ENCODE data around the gene ARHGAP19. TPM values are rescaled to one million over a fixed set of nuclear protein-coding genes. Genes with fewer than 3 reads are reported as not detected.

The ARHGAP19 gene
- total and polyA plus RNA-seq, 2 of the 8 experiments (the other 6 are each of a cell fraction or from before 2014, with no cell fraction given) = 13.3 to 32.1 TPM

DNA sequence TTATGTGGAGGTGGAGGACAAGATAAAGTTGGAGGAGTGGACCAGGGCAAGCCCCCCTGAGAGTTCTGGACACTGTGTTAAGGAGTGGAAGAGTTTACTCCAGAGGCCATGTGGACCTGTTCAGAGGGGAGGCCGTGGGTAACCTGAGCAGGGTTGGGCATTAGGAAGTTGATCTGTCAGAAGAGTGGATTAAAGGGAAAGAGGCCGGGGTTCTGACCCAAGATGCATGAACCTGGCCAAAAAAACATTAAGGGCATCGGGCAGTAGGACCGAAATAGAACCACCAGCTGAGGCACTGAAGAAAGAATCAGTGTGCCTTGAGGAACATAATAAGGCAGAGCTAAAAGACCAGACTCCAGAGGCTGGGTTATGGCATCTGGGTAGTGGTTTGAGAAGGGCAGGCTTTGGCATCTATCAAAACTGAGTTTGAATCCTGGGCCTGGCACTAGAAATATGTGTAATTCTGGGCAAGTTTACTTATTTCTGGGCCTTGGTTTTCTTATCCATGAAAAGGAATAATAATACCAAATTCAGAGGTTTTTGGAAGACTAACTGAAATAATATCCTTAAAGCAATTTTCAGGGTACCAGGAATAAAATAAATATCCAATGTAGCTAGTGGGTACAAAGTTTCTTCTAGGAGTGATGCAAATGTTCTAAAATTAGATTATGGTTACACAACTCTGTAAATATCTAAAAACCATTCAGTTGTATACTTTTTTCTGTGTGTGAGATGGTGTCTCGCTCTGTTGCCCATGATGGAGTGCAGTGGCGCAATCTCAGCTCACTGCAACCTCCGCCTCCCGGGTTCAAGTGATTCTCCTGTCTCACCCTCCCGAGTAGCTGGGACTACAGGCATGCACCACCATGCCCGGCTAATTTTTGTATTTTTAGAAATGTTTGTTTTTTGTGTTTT, 15.7 kb upstream of the ARHGAP19 start (continued):
- TF ChIP-seq, protein P1, sequence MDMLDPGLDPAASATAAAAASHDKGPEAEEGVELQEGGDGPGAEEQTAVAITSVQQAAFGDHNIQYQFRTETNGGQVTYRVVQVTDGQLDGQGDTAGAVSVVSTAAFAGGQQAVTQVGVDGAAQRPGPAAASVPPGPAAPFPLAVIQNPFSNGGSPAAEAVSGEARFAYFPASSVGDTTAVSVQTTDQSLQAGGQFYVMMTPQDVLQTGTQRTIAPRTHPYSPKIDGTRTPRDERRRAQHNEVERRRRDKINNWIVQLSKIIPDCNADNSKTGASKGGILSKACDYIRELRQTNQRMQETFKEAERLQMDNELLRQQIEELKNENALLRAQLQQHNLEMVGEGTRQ (IDR thresholded peaks at IDR 0.05; ENCODE audit: low read length) = no peak
- no peak for TF ChIP-seq CBX8 (IDR thresholded peaks at IDR 0.05; ENCODE audit: borderline replicate concordance, low read depth, low read length)
- TF ChIP-seq SP1 (IDR thresholded peaks at IDR 0.05; ENCODE audit: low read depth, low read length) = no peak
- TF ChIP-seq CTBP2 (IDR thresholded peaks at IDR 0.05; ENCODE audit: borderline replicate concordance, insufficient read depth, insufficient read length, low read length) = no peak
- TF ChIP-seq RBBP5 (IDR thresholded peaks at IDR 0.05; ENCODE audit: borderline replicate concordance, low read depth, low read length) = no peak
- TF ChIP-seq RAD21 (IDR thresholded peaks at IDR 0.05 in 1 of 2, conservative IDR thresholded peaks at IDR 0.05 in 1 of 2; ENCODE audit: low read depth in 2 of 2, low read length in 2 of 2) = no peak
